ENCODE results near the gene PDE4D. TPM values are rescaled to one million over a fixed set of nuclear protein-coding genes. Genes with fewer than 3 reads are reported as not detected.
A peak's percentile ranks its signal among the peaks of the same experiment; 100 is the strongest.

Gene PDE4D
- total RNA-seq, 2 experiments from 2014 or later, result 0.50 to 0.51 TPM

DNA sequence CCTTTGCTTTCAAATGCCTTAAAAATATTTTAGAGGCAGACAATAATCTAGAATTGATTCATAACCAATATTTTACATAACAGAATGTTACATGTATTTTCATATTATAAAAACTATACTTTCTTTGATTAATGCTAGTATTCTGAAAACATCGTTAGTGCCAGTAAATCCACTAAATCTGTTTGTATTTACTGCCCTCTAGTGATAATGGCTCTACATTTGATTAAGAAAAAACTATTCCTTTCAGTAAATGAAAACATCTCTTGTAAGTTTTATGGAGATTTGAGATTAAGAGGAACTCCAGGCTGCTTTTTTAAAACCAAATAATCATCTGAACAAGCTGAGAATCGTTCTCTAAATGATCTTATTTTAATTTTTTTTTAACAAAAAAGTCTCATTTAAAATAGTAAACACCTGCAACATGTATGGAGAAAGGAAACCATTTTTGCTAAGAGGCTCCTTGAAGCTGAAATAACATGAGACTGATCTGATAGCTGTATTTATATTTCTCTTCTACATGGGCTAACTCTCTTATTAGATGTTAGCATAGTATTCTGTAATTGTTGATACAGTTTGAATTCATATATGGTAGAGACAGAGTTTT lies 886.0 kb downstream of the PDE4D start:
- Histone ChIP-seq H3K4me2 (ENCODE audit: low read length) (no peak overlapping the region), H3K9me2 (ENCODE audit: insufficient read depth, low read length) (no peaks in the 10 kb centered on the region), H3K4me1 (ENCODE audit: insufficient read depth, low read length, poor library complexity, severe bottlenecking) (no peaks in the 10 kb centered on the region), H3K36me3 (ENCODE audit: insufficient read depth, low read length) (no peaks in the 10 kb centered on the region), H3K79me2 (ENCODE audit: insufficient read depth, low read depth, low read length) (no peaks in the 10 kb centered on the region), H4K20me1 (ENCODE audit: insufficient read depth, low read length) (no peaks in the 10 kb centered on the region), H2AFZ (ENCODE audit: low read length) (no peak overlapping the region), H3K27ac (ENCODE audit: low read depth, low read length, poor library complexity, severe bottlenecking) (no peak overlapping the region), H3K9me3 (ENCODE audit: low read length) (no peaks in the 10 kb centered on the region), H3K4me3 (ENCODE audit: low read depth, low read length, poor library complexity, severe bottlenecking) (no peak overlapping the region)
- no TSS peak for BruUV-seq (replicated peaks)
- DNase-seq (ENCODE audit: low spot score), result peak; percentile 16
- TF ChIP-seq, protein P1, sequence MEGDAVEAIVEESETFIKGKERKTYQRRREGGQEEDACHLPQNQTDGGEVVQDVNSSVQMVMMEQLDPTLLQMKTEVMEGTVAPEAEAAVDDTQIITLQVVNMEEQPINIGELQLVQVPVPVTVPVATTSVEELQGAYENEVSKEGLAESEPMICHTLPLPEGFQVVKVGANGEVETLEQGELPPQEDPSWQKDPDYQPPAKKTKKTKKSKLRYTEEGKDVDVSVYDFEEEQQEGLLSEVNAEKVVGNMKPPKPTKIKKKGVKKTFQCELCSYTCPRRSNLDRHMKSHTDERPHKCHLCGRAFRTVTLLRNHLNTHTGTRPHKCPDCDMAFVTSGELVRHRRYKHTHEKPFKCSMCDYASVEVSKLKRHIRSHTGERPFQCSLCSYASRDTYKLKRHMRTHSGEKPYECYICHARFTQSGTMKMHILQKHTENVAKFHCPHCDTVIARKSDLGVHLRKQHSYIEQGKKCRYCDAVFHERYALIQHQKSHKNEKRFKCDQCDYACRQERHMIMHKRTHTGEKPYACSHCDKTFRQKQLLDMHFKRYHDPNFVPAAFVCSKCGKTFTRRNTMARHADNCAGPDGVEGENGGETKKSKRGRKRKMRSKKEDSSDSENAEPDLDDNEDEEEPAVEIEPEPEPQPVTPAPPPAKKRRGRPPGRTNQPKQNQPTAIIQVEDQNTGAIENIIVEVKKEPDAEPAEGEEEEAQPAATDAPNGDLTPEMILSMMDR (conservative IDR thresholded peaks at IDR 0.05; ENCODE audit: low read length), result peak; percentile 76
- TF ChIP-seq EZH2phosphoT487 (IDR thresholded peaks at IDR 0.05; ENCODE audit: borderline replicate concordance, low read depth, low read length), result no peak
- ChIA-PET POLR2A (interaction anchor here (1.1 kb wide), 1 partner anchor 23 kb away, joined by 3 read pairs; no protein-coding TSS in a partner anchor), CTCF (ENCODE audit: unreplicated experiment) (no interaction called here)
- intact Hi-C loops (cut with micrococcal nuclease; ENCODE audit: unreplicated experiment), result loop anchor here (5.0 kb wide), 1 partner anchor 120 kb away; no protein-coding TSS in a partner anchor

DNA sequence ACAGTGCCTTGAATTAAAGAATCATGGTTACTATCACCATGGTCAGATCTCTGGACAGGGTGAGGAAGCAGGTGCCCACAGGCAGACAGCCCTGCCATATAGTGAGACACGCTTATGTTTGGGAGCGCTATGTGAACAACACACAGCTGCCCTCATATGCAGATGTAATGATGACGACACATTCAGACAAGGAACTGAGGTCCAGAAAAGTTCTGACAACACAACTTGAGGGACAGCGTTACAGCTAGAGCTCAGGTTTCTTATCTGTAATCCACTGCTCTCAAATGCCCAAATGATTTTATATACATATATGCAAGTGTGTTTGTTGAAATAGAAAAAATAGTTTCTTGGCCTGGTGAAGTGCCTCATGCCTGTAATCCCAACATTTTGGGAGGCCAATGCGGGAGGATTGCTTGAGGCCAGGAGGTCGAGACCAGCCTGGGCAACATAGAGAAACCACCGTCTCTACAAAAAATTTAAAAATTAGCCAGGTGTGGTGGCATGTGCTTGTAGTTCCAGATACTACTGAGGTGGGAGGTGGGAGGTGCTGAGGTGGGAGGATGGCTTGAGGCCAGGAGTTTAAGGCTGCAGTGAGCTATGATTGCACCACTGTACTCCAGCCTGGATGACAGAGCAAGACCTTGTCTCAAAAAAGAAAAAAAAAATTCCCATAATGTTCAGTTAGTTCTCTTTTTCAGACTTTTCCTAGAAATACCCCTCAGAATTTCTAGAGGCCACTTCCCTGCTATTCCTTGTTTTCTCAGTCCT lies 887.4 kb downstream of the PDE4D start:
- no peaks in the 10 kb centered on the region for H3K9me2 ChIP-seq (ENCODE audit: insufficient read depth, low read length)
- no peaks in the 10 kb centered on the region for H3K36me3 ChIP-seq (ENCODE audit: insufficient read depth, low read length)
- no peaks in the 10 kb centered on the region for H3K4me1 ChIP-seq (ENCODE audit: insufficient read depth, low read length, poor library complexity, severe bottlenecking)
- ChIA-PET CTCF (ENCODE audit: unreplicated experiment) (no interaction called here), POLR2A (no interaction called here)
- H3K4me2 ChIP-seq (ENCODE audit: low read length), result no peak overlapping the region
- no TSS peak for BruUV-seq (replicated peaks)
- DNase-seq (ENCODE audit: low spot score), result no peak
- no peaks in the 10 kb centered on the region for H4K20me1 ChIP-seq (ENCODE audit: insufficient read depth, low read length)
- no peak overlapping the region for H3K27ac ChIP-seq (ENCODE audit: low read depth, low read length, poor library complexity, severe bottlenecking)
- intact Hi-C loops (cut with micrococcal nuclease; ENCODE audit: unreplicated experiment), result loop anchor here (5.0 kb wide), 1 partner anchor 119 kb away; no protein-coding TSS in a partner anchor
- H3K9me3 ChIP-seq (ENCODE audit: low read length), result no peaks in the 10 kb centered on the region
- H3K4me3 ChIP-seq (ENCODE audit: low read depth, low read length, poor library complexity, severe bottlenecking), result no peak overlapping the region
- H3K79me2 ChIP-seq (ENCODE audit: insufficient read depth, low read depth, low read length), result no peaks in the 10 kb centered on the region
- H2AFZ ChIP-seq (ENCODE audit: low read length), result no peak overlapping the region
- TF ChIP-seq EZH2phosphoT487 (IDR thresholded peaks at IDR 0.05; ENCODE audit: borderline replicate concordance, low read depth, low read length), result no peak
- TF ChIP-seq, protein P1 (conservative IDR thresholded peaks at IDR 0.05; ENCODE audit: low read length), result no peak

DNA sequence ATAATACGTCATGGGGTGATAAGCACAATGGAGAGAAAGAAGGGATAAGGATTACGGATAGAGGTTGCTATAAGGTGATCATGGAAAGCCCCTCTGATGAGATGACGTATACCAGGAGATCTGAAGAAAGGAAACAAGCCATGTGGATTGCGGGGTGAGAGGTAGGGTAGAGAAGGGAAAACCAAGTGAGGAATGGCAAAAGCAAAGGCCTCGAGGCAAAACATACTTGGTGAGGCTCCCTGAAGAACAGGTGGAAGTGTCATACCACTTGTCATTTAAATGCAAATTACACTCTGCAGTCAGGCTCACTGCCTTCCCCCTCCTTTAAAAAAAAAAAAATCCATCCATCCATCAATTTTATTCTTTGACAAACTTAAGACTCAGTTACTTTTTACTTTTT lies 889.9 kb downstream of the PDE4D start:
- DNase-seq (ENCODE audit: low spot score), result no peak
- H3K9me2 ChIP-seq (ENCODE audit: insufficient read depth, low read length), result no peaks in the 10 kb centered on the region

More for the DNA sequence above, 889.9 kb downstream of the PDE4D start:
- no peaks in the 10 kb centered on the region for H3K79me2 ChIP-seq (ENCODE audit: insufficient read depth, low read depth, low read length)
- no peaks in the 10 kb centered on the region for H4K20me1 ChIP-seq (ENCODE audit: insufficient read depth, low read length)
- CTCF ChIA-PET (ENCODE audit: unreplicated experiment), result no interaction called here
- H3K9me3 ChIP-seq (ENCODE audit: low read length), result no peaks in the 10 kb centered on the region
- BruUV-seq (replicated peaks), result no TSS peak
- no peaks in the 10 kb centered on the region for H3K36me3 ChIP-seq (ENCODE audit: insufficient read depth, low read length)
- no peak overlapping the region for H3K4me2 ChIP-seq (ENCODE audit: low read length)
- H3K4me1 ChIP-seq (ENCODE audit: insufficient read depth, low read length, poor library complexity, severe bottlenecking), result no peaks in the 10 kb centered on the region
- POLR2A ChIA-PET, result no interaction called here
- TF ChIP-seq, protein P1 (conservative IDR thresholded peaks at IDR 0.05; ENCODE audit: low read length), result no peak
- TF ChIP-seq EZH2phosphoT487 (IDR thresholded peaks at IDR 0.05; ENCODE audit: borderline replicate concordance, low read depth, low read length), result no peak
- no peak overlapping the region for H3K27ac ChIP-seq (ENCODE audit: low read depth, low read length, poor library complexity, severe bottlenecking)
- no peak overlapping the region for H2AFZ ChIP-seq (ENCODE audit: low read length)
- intact Hi-C loops (cut with micrococcal nuclease; ENCODE audit: unreplicated experiment), result no loop called here
- H3K4me3 ChIP-seq (ENCODE audit: low read depth, low read length, poor library complexity, severe bottlenecking), result no peak overlapping the region
